SK-N-MC (cell line): Measurements from ENCODE around the gene RANBP9.

Experiments used
- EZH2 ChIP-seq: fragments of 200-600 bp; sonication (generic); IDR thresholded peaks from one replicate; pipeline ENCODE4 v1.6.1; 2017; ENCODE audit warnings: antibody characterized with exemption
- POLR2AphosphoS5 ChIP-seq: IDR thresholded peaks from 2 replicates; pipeline ENCODE4 v1.6.1; 2012; ENCODE audit warnings: mild to moderate bottlenecking, low read depth, low read length, borderline replicate concordance

DNA sequence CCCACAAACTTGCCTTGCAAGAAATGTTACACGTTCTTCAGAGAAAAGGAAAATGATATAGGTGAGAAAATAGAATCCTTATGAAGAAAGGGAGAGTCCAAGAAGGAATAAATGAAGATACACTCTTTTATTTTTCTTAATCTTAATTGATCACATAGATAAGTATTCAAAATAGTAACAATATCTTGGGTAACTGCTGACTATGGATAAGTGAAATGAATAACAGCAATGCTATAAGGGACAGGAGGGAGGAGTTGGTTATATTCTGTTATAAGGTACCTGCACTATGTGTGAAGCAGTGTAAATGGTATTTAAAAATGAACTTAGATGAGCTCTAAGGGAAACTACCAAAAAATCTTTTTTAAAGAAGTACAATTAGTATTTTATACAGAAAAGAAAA is 38.3 kb downstream of the RANBP9 start:
- no peak for TF ChIP-seq POLR2AphosphoS5
- no peak for TF ChIP-seq EZH2
